SU-DHL-6 (cell line): Measurements from ENCODE around the gene KLRC3.
"Not testable (repeated sequence)": the region's sequence is repeated elsewhere in the genome, so short reads cannot be mapped to it uniquely, and the experiment has no call there.

Experiments
- H2AFZ ChIP-seq: fragments of 200-600 bp; sonication (generic); 2 replicates; pipeline ENCODE4 v1.6.1; 2014; ENCODE audit warnings: low read depth, mild to moderate bottlenecking, moderate library complexity, mixed read lengths, antibody characterized with exemption, low read length; ENCODE audit not compliant: severe bottlenecking
- H3F3A ChIP-seq: fragments of 200-600 bp; shearing (Covaris generic); 2 replicates; pipeline ENCODE4 v1.6.0; 2016; ENCODE audit warnings: antibody characterized with exemption, mild to moderate bottlenecking; ENCODE audit not compliant: insufficient read depth
- H3K27ac ChIP-seq: fragments of 200-600 bp; sonication (generic); 2 replicates; pipeline ENCODE4 v1.5.1; 2016; ENCODE audit warnings: low read depth, mild to moderate bottlenecking, low read length, moderate library complexity, mixed read lengths
- H3K27me3 ChIP-seq: fragments of 200-600 bp; sonication (generic), shearing (Covaris generic); 2 replicates; pipeline ENCODE4 v1.6.0; 2014; ENCODE audit warnings: mild to moderate bottlenecking, low read length
- H3K36me3 ChIP-seq: fragments of 200-600 bp; sonication (generic); 2 replicates; pipeline ENCODE4 v1.6.1; 2014; ENCODE audit warnings: mild to moderate bottlenecking, low read length, mixed read lengths
- H3K4me2 ChIP-seq: fragments of 300-600, 200-600 bp; shearing (Covaris generic), sonication (generic); 2 replicates; pipeline ENCODE4 v1.6.0; 2014; ENCODE audit warnings: low read length, low read depth, mild to moderate bottlenecking; ENCODE audit not compliant: poor library complexity, severe bottlenecking
- H3K4me3 ChIP-seq: fragments of 200-600 bp; sonication (generic); 2 replicates; pipeline ENCODE4 v1.5.1; 2014; ENCODE audit warnings: antibody characterized with exemption, low read length, mild to moderate bottlenecking, mixed read lengths; ENCODE audit not compliant: insufficient read depth, poor library complexity, severe bottlenecking
- H3K79me2 ChIP-seq: fragments of 200-600 bp; sonication (generic); 2 replicates; pipeline ENCODE4 v1.6.1; 2014; ENCODE audit warnings: mild to moderate bottlenecking, low read length, moderate library complexity; ENCODE audit not compliant: insufficient read depth
- H3K9ac ChIP-seq: fragments of 200-600 bp; sonication (generic); 2 replicates; pipeline ENCODE4 v1.7.0; 2014; ENCODE audit warnings: mild to moderate bottlenecking, low read length
- H3K9me2 ChIP-seq: fragments of 200-600 bp; sonication (generic); replicated peaks from 2 replicates; pipeline ENCODE4 v1.6.1; 2014; ENCODE audit warnings: low read length; ENCODE audit not compliant: insufficient read depth
- H3K9me3 ChIP-seq: fragments of 200-600 bp; sonication (generic); 2 replicates; pipeline ENCODE4 v1.6.1; 2014; ENCODE audit warnings: low read length, mixed read lengths; ENCODE audit not compliant: insufficient read depth
- H4K20me1 ChIP-seq: fragments of 200-600 bp; sonication (generic); 2 replicates; pipeline ENCODE4 v1.6.1; 2014; ENCODE audit warnings: low read depth, mild to moderate bottlenecking, antibody characterized with exemption, low read length, moderate library complexity, mixed read lengths
- CTCF ChIP-seq: fragments of 200-600 bp; sonication (generic); IDR thresholded peaks from one replicate; pipeline ENCODE4 v1.5.1; 2017; ENCODE audit warnings: antibody characterized with exemption, mild to moderate bottlenecking, low read length, moderate library complexity; ENCODE audit not compliant: insufficient read depth, poor library complexity, severe bottlenecking
- EZH2phosphoT487 ChIP-seq: fragments of 200-600 bp; sonication (generic), shearing (Covaris generic); conservative IDR thresholded peaks from 2 replicates; pipeline ENCODE4 v1.6.1; 2018; ENCODE audit warnings: mild to moderate bottlenecking, antibody characterized with exemption, low read length, moderate library complexity, mixed read lengths

Gene KLRC3

GRCh38 chr12:10435816-10436215, 15.4 kb upstream of the KLRC3 start, which contains the start of gene KLRC2:
KLRC2 (minus strand) TSS chr12:10436010; CDS start chr12:10435986, 24 bp downstream.
- not testable (repeated sequence) for H3K9me2 ChIP-seq, H3K36me3 ChIP-seq, H3K79me2 ChIP-seq, H2AFZ ChIP-seq, H3F3A ChIP-seq, H3K27me3 ChIP-seq, H4K20me1 ChIP-seq, H3K4me3 ChIP-seq, H3K4me2 ChIP-seq, H3K9ac ChIP-seq, H3K9me3 ChIP-seq, H3K27ac ChIP-seq

- not testable (repeated sequence) for H2AFZ ChIP-seq, H3K9me2 ChIP-seq, H3K9ac ChIP-seq, H3K36me3 ChIP-seq, H3K9me3 ChIP-seq, H3K4me2 ChIP-seq, H3K27me3 ChIP-seq, H3K79me2 ChIP-seq, H3K4me3 ChIP-seq, H4K20me1 ChIP-seq, H3K27ac ChIP-seq, H3F3A ChIP-seq
Measured at GRCh38 chr12:10430623-10431022, 10.2 kb upstream of the KLRC3 start.

GRCh38 chr12:10425938-10426337, 5.5 kb upstream of the KLRC3 start:
- not testable (repeated sequence) for H3K27me3 ChIP-seq, H3K27ac ChIP-seq, H3K9ac ChIP-seq, H4K20me1 ChIP-seq, H3K36me3 ChIP-seq, H3K79me2 ChIP-seq, H3K9me3 ChIP-seq, H2AFZ ChIP-seq, H3K4me2 ChIP-seq, H3K4me3 ChIP-seq, H3K9me2 ChIP-seq, H3F3A ChIP-seq

- not testable (repeated sequence) for H3K9me3 ChIP-seq, H3K4me3 ChIP-seq, H3K79me2 ChIP-seq, H4K20me1 ChIP-seq, H2AFZ ChIP-seq, H3F3A ChIP-seq, H3K9me2 ChIP-seq, H3K4me2 ChIP-seq, H3K36me3 ChIP-seq, H3K27me3 ChIP-seq, H3K27ac ChIP-seq, H3K9ac ChIP-seq
Measured at GRCh38 chr12:10424260-10424899, 4.0 kb upstream of the KLRC3 start.

GRCh38 chr12:10422159-10422558, 1.8 kb upstream of the KLRC3 start:
- not testable (repeated sequence) for H3K9me2 ChIP-seq, H4K20me1 ChIP-seq, H3K9me3 ChIP-seq, H3K4me2 ChIP-seq, H2AFZ ChIP-seq, H3K79me2 ChIP-seq, H3K27ac ChIP-seq, H3K36me3 ChIP-seq, H3K27me3 ChIP-seq, H3K4me3 ChIP-seq, H3F3A ChIP-seq, H3K9ac ChIP-seq

GRCh38 chr12:10409392-10409791, 11.0 kb downstream of the KLRC3 start, which contains the start of gene KLRC4:
KLRC4 (minus strand) TSS chr12:10409757; CDS start chr12:10409575, 182 bp downstream.
- H3K79me2 ChIP-seq, result no peaks in the 10 kb centered on the region
- no peak within 1 kb of the TSS for H3K9ac ChIP-seq
- no peak within 1 kb of the TSS for H3K4me2 ChIP-seq
- no peaks in the 10 kb centered on the region for H3K27me3 ChIP-seq
- no peak within 1 kb of the TSS for H3K4me3 ChIP-seq
- H3K36me3 ChIP-seq, result no peaks in the 10 kb centered on the region
- no peaks in the 10 kb centered on the region for H3F3A ChIP-seq
- no peaks in the 10 kb centered on the region for H4K20me1 ChIP-seq
- H3K9me3 ChIP-seq, result no peaks in the 10 kb centered on the region
- no peak within 1 kb of the TSS for H3K27ac ChIP-seq
- H3K9me2 ChIP-seq, result no peaks in the 10 kb centered on the region
- TF ChIP-seq CTCF (no peak), EZH2phosphoT487 (no peak)
- H2AFZ ChIP-seq, result no peak within 1 kb of the TSS
